ENCODE measurements around the gene GULP1.
"Not testable (repeated sequence)": the region's sequence is repeated elsewhere in the genome, so short reads cannot be mapped to it uniquely, and the experiment has no call there.

Gene GULP1

GRCh38 chr2:188292348-188293239 lies 920 bp downstream of the GULP1 start:
- DNase-seq (ENCODE audit: low read depth in 2 of 2) = peak; percentile 21 to 30

- DNase-seq (ENCODE audit: low read depth in 2 of 2) = peak; percentile 31 to 37
Observed at GRCh38 chr2:188293601-188294351, 2.1 kb downstream of the GULP1 start.

- no peak for DNase-seq (ENCODE audit: low read depth in 2 of 2)
Observed at GRCh38 chr2:188294352-188294926, 2.8 kb downstream of the GULP1 start.

GRCh38 chr2:188295067-188295685 lies 3.5 kb downstream of the GULP1 start:
- DNase-seq (ENCODE audit: low read depth in 2 of 2) = no peak

GRCh38 chr2:188297978-188298377 lies 6.3 kb downstream of the GULP1 start:
- no peak for DNase-seq (ENCODE audit: low read depth in 2 of 2)

GRCh38 chr2:188298937-188299371 lies 7.3 kb downstream of the GULP1 start:
- DNase-seq (ENCODE audit: low read depth in 2 of 2) = not testable (repeated sequence)

GRCh38 chr2:188303363-188304031 lies 11.8 kb downstream of the GULP1 start:
- DNase-seq (ENCODE audit: low read depth in 2 of 2) = peak in 1 of 2 experiments; percentile 40

DNA sequence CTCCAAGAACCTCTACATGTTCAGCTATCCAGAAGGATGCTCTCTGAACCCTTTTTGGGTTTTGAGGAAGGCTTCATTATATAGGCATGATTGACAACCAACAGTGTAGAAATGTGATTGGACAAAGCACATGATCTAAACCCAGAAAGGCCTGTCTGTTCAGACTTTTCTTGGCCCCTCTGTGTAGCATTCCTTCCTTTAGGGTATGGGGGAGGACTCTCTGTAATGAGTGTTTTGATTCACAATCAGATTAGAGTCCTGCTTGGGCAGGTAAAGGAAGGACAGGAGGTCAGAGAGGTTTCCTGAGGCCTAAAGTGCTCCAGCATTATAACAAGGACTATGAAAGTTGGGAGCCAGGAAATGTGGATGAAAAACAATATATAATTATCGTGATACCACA lies 13.6 kb downstream of the GULP1 start:
- DNase-seq (ENCODE audit: low read depth in 2 of 2) = no peak

DNA sequence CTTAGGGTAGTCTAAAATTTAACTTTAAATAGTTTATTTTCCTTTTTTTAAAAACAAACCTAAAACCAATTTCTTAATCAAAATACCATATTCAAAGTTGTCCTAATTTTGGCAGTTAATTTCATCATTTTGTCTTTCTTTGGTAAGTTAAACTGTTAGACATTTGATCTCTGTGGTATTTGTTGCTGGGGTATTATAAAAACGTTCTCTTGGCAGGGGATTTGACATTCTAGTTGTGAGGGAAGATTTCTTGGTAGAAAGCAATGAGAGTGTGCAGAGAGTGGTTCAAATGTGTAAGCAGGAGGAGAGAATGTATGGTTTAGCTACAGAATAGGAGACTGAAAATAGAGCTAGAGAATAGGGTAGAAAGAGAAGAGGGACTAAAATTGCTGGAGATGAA lies 14.6 kb downstream of the GULP1 start:
- no peak for DNase-seq (ENCODE audit: low read depth in 2 of 2)

DNA sequence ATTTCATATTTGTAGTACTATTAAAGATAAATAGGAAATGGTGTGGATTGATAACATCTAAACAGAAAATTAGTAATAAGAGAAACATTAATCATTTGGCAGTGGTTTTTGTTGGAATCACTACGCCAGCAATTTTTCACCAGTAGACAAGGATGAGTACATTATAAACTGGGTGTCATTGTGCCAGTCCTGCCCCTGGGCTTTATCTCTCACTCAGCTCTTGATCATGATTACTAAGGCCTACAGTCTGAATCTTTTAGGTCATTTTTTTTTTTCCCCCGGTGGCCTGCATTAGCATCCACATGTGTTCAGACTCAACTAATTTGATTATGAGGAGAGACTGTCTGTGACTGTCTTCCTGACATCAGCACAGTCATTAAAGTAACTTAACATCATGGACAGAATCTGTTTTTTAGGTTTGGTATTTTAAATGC lies 16.2 kb downstream of the GULP1 start:
- DNase-seq (ENCODE audit: low read depth in 2 of 2) = no peak

- DNase-seq (ENCODE audit: low read depth in 2 of 2) = no peak
Observed at GRCh38 chr2:188308483-188308882, 16.8 kb downstream of the GULP1 start.

DNA sequence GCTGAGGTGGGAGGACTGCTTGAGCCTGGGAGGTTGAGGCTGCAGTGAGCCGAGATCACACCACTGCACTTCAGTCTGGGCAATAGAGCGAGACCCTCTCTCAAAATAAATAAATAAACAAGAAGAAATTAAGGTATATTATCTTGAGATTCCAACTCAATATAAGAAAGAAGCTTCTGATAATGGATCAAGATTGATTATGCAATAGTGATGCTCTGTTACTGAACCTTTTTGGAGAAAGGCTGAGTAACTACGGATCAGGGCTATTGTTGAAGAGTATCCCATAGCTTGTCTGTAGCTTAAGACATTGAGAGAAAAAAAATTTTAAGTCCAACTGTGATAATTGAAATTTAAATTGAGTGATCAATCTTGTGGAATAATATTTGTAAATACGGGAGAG lies 17.7 kb downstream of the GULP1 start:
- no peak for DNase-seq (ENCODE audit: low read depth in 2 of 2)

GRCh38 chr2:188314314-188315054 lies 22.8 kb downstream of the GULP1 start:
- DNase-seq (ENCODE audit: low read depth in 2 of 2) = no peak

DNA sequence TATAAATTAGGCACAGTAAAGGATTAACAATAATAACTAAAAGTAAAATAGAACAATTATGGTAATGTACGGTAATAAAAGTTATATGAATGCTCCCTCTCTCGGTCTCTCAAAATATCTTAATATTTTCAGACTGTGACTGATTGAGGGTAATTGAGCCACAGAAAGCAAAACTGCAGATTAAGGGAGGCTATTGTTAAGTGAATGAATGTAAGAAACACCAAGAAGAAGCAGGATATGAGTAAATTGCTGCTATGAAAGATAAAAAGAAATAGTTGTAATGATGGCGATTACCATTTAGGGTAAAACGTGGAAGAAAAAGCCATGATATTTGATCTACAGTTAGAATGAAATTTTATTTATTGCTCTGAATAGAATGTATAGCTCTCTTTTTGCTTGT lies 24.1 kb downstream of the GULP1 start:
- DNase-seq (ENCODE audit: low read depth in 2 of 2) = no peak

- no peak for DNase-seq (ENCODE audit: low read depth in 2 of 2)
Observed at GRCh38 chr2:188316342-188316741, 24.7 kb downstream of the GULP1 start.

GRCh38 chr2:188316791-188317423 lies 25.2 kb downstream of the GULP1 start:
- DNase-seq (ENCODE audit: low read depth in 2 of 2) = no peak

DNA sequence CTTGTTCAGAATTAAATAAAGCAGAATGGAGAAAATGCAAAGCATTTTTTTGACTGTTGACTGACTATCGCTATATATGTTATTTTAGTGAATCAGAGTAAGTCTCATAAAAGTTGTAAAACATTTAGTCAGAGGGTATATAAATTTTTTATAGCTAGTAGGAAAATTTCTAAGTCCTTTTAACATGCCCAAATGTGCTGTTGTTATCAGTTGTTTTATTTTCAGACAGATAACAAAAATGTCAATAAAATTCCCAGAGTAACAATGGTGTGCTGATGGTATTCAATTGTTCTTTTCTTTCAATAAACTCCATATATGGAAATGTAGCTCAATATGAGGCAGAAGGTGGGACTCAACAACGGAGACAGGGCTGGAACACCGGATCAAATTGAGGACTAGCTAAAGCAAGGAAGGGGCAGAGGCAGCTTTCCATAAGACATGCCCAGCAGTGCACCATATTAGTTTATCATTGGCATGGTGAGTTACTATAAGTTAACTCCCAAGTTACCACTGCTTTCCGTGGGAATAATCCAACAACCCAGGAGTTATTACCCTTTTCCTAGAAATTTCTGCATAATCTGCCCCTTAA lies 26.6 kb downstream of the GULP1 start:
- no peak for DNase-seq (ENCODE audit: low read depth in 2 of 2)

- DNase-seq (ENCODE audit: low read depth in 2 of 2) = no peak
Observed at GRCh38 chr2:188319838-188320237, 28.2 kb downstream of the GULP1 start.

- no peak for DNase-seq (ENCODE audit: low read depth in 2 of 2)
Observed at GRCh38 chr2:188320861-188321260, 29.2 kb downstream of the GULP1 start.

Data from fibroblast of skin of left biceps (primary cell).